H1 (cell line): ENCODE measurements around the gene ENO4. TPM values are rescaled to one million over a fixed set of nuclear protein-coding genes. Genes with fewer than 3 reads are reported as not detected.

Experiments used
- CTCF ChIA-PET: fragments of 300-600 bp; sonication (Branson Sonifier 250); formaldehyde crosslinking; loops from one replicate; lab custom pipeline; 2021; ENCODE audit not compliant: partially characterized antibody; lab: Charles Lee
- POLR2A ChIA-PET: fragments of 300-600 bp; sonication (Branson Sonifier 250); formaldehyde crosslinking; loops from one replicate; lab custom pipeline; 2021; ENCODE audit warnings: inconsistent platforms; ENCODE audit not compliant: partially characterized antibody; lab: Charles Lee
- DNase-seq, 2 experiments: peaks; one replicate each; pipeline versions ENCODE4 v3.0.0 to v3.0.0-alpha.2; 2010 to 2022; ENCODE audit warnings: low spot score in 2 of 2, low read depth in 1 of 2, mixed read lengths in 1 of 2
- FAIRE-seq: peaks from 2 replicates; lab custom pipeline; 2011; peaks lifted over from hg19 to GRCh38; lab: Jason Lieb, UNC
- H2AFZ ChIP-seq: 2 replicates; pipeline ENCODE4 v1.8.1; 2012; ENCODE audit warnings: low read length, inconsistent platforms
- H2AK5ac ChIP-seq: 2 replicates; pipeline ENCODE4 v1.6.1; 2013; ENCODE audit warnings: low read depth, low read length
- H2BK120ac ChIP-seq: replicated peaks from 2 replicates; pipeline ENCODE3; 2013; ENCODE audit warnings: low read depth, low read length, inconsistent platforms
- H2BK12ac ChIP-seq: 2 replicates; pipeline ENCODE4 v1.6.1; 2013; ENCODE audit warnings: low read depth, low read length
- H2BK15ac ChIP-seq: 2 replicates; pipeline ENCODE4 v1.6.1; 2013; ENCODE audit warnings: low read length
- H2BK20ac ChIP-seq: 2 replicates; pipeline ENCODE4 v1.6.1; 2013; ENCODE audit warnings: low read length
- H2BK5ac ChIP-seq: 2 replicates; pipeline ENCODE4 v1.6.1; 2013; ENCODE audit warnings: low read depth, low read length
- H3K14ac ChIP-seq: 2 replicates; pipeline ENCODE4 v1.6.1; 2013; ENCODE audit warnings: inconsistent platforms; ENCODE audit not compliant: insufficient read length
- H3K18ac ChIP-seq: 2 replicates; pipeline ENCODE4 v1.6.1; 2013; ENCODE audit warnings: low read length; ENCODE audit errors: extremely low read depth
- H3K23ac ChIP-seq: 2 replicates; pipeline ENCODE4 v1.6.1; 2013; ENCODE audit warnings: inconsistent platforms; ENCODE audit not compliant: insufficient read length
- H3K23me2 ChIP-seq: 2 replicates; pipeline ENCODE4 v1.6.1; 2013; ENCODE audit warnings: low read depth, low read length
- H3K27ac ChIP-seq: 2 replicates; pipeline ENCODE4 v1.6.1; 2011; ENCODE audit warnings: low read depth, low read length, inconsistent platforms
- H3K27me3 ChIP-seq, 4 experiments: replicated peaks in 1 of 4; 1 replicate in 1 of 4; 2 replicates in 3 of 4; pipeline versions ENCODE4 v1.6.1 to v1.8.1; 2011 to 2013; ENCODE audit warnings: low read length in 3 of 4, mild to moderate bottlenecking in 3 of 4, inconsistent platforms in 2 of 4, mixed read lengths in 2 of 4, moderate library complexity in 1 of 4; ENCODE audit not compliant: control insufficient read depth in 3 of 4, insufficient read depth in 3 of 4; ENCODE audit errors: extremely low read depth in 1 of 4
- H3K36me3 ChIP-seq, 4 experiments: 2 replicates each; pipeline versions ENCODE4 v1.6.1 to v1.8.1; 2011 to 2013; ENCODE audit warnings: mild to moderate bottlenecking in 4 of 4, low read length in 3 of 4, moderate library complexity in 2 of 4, control low read depth in 1 of 4, inconsistent platforms in 1 of 4; ENCODE audit not compliant: insufficient read depth in 4 of 4, control insufficient read depth in 2 of 4
- H3K4ac ChIP-seq: replicated peaks from 2 replicates; pipeline ENCODE3; 2013; ENCODE audit warnings: low read length, low read depth, mixed read lengths, inconsistent platforms; ENCODE audit not compliant: insufficient read length
- H3K4me1 ChIP-seq, 4 experiments: replicated peaks in 1 of 4; 1 replicate in 1 of 4; 2 replicates in 3 of 4; pipeline versions ENCODE4 v1.6.1 to v1.8.1; 2011 to 2013; ENCODE audit warnings: low read length in 3 of 4, inconsistent platforms in 2 of 4, mixed read lengths in 1 of 4; ENCODE audit not compliant: insufficient read depth in 4 of 4, control insufficient read depth in 3 of 4
- H3K4me2 ChIP-seq, 2 experiments: 2 replicates each; pipeline versions ENCODE4 v1.6.1 to v1.8.1; 2011 to 2013; ENCODE audit warnings: low read depth in 2 of 2, low read length in 2 of 2, control low read depth in 1 of 2, inconsistent platforms in 1 of 2, mild to moderate bottlenecking in 1 of 2; ENCODE audit not compliant: insufficient read depth in 1 of 2
- H3K4me3 ChIP-seq, 4 experiments: fragments of 200-600, 300-600 bp in 1 of 4; sonication (generic), shearing (Covaris generic), sonication (Bioruptor Twin) in 1 of 4; 2 replicates each; pipeline versions ENCODE4 v1.5.1 to v1.8.1; 2011 to 2016; ENCODE audit warnings: low read length in 4 of 4, low read depth in 3 of 4, control low read depth in 2 of 4, inconsistent platforms in 2 of 4, mild to moderate bottlenecking in 2 of 4, mixed read lengths in 1 of 4, moderate library complexity in 1 of 4; ENCODE audit not compliant: insufficient read depth in 2 of 4; ENCODE audit errors: extremely low read depth in 1 of 4
- H3K56ac ChIP-seq: replicated peaks from 2 replicates; pipeline ENCODE3; 2013; ENCODE audit warnings: low read depth, mild to moderate bottlenecking, mixed read lengths, low read length, inconsistent platforms; ENCODE audit not compliant: insufficient read length
- H3K79me1 ChIP-seq: 2 replicates; pipeline ENCODE4 v1.6.1; 2013; ENCODE audit warnings: low read depth, low read length, control low read depth
- H3K79me2 ChIP-seq, 2 experiments: 2 replicates each; pipeline versions ENCODE4 v1.6.1 to v1.8.1; 2012 to 2013; ENCODE audit warnings: low read length in 2 of 2, mild to moderate bottlenecking in 2 of 2, inconsistent platforms in 1 of 2; ENCODE audit not compliant: insufficient read depth in 2 of 2, control insufficient read depth in 1 of 2
- H3K9ac ChIP-seq, 4 experiments: replicated peaks in 1 of 4; 1 replicate in 1 of 4; 2 replicates in 3 of 4; pipeline versions ENCODE4 v1.6.1 to v1.8.1; 2011 to 2013; ENCODE audit warnings: low read depth in 3 of 4, low read length in 3 of 4, control low read depth in 2 of 4, mild to moderate bottlenecking in 2 of 4, moderate library complexity in 2 of 4, inconsistent platforms in 1 of 4; ENCODE audit errors: extremely low read depth in 1 of 4
- H3K9me3 ChIP-seq, 2 experiments: 2 replicates each; pipeline versions ENCODE4 v1.6.1 to v1.8.1; 2012 to 2013; ENCODE audit warnings: mild to moderate bottlenecking in 2 of 2, moderate library complexity in 2 of 2, control low read depth in 1 of 2, inconsistent platforms in 1 of 2, low read depth in 1 of 2, low read length in 1 of 2, mixed read lengths in 1 of 2; ENCODE audit not compliant: insufficient read depth in 2 of 2
- H4K20me1 ChIP-seq, 2 experiments: replicated peaks in 1 of 2; 2 replicates each; pipeline versions ENCODE3 to v1.8.1; 2011 to 2013; ENCODE audit warnings: inconsistent platforms in 2 of 2, low read length in 2 of 2, mild to moderate bottlenecking in 1 of 2; ENCODE audit not compliant: insufficient read depth in 2 of 2, control insufficient read depth in 1 of 2
- H4K5ac ChIP-seq: 2 replicates; pipeline ENCODE4 v1.6.1; 2013; ENCODE audit warnings: low read length, low read depth, mixed read lengths, inconsistent platforms; ENCODE audit not compliant: insufficient read length
- H4K8ac ChIP-seq: 2 replicates; pipeline ENCODE4 v1.8.0; 2013; ENCODE audit warnings: mild to moderate bottlenecking, moderate library complexity, low read length, inconsistent platforms; ENCODE audit not compliant: insufficient read depth; ENCODE audit errors: extremely low read depth
- H4K91ac ChIP-seq: replicated peaks from 2 replicates; pipeline ENCODE3; 2013; ENCODE audit warnings: low read length, mixed read lengths, inconsistent platforms; ENCODE audit not compliant: insufficient read length
- CBX8 ChIP-seq: fragments of 300-800, 300-1000 bp; sonication (generic); IDR thresholded peaks from 2 replicates; pipeline ENCODE4 v1.7.1; 2016; ENCODE audit warnings: low read depth, low read length, borderline replicate concordance
- CTCF ChIP-seq, 3 experiments: IDR thresholded peaks; 1 replicate in 2 of 3; 2 replicates in 1 of 3; pipeline versions ENCODE4 v1.5.1 to v1.6.1; 2011; ENCODE audit warnings: low read length in 3 of 3, mild to moderate bottlenecking in 3 of 3, inconsistent platforms in 2 of 3, low read depth in 1 of 3, moderate library complexity in 1 of 3; ENCODE audit not compliant: insufficient read depth in 1 of 3; ENCODE audit errors: control extremely low read depth in 1 of 3
- FOSL1 ChIP-seq: IDR thresholded peaks from 2 replicates; pipeline ENCODE4 v1.6.1; 2011; ENCODE audit warnings: mild to moderate bottlenecking, low read depth, low read length, moderate library complexity; ENCODE audit not compliant: insufficient read depth
- MAX ChIP-seq: IDR thresholded peaks from 2 replicates; pipeline ENCODE4 v1.6.1; 2012; ENCODE audit warnings: inconsistent platforms
- NRF1 ChIP-seq: IDR thresholded peaks from 2 replicates; pipeline ENCODE4 v1.6.1; 2011; ENCODE audit warnings: mild to moderate bottlenecking, low read depth, low read length, improper control_type of control experiment
- POLR2A ChIP-seq, 2 experiments: IDR thresholded peaks; 1 replicate in 1 of 2; 2 replicates in 1 of 2; pipeline ENCODE4 v1.6.1; 2011; ENCODE audit warnings: low read depth in 2 of 2, low read length in 2 of 2, mild to moderate bottlenecking in 2 of 2; ENCODE audit errors: control extremely low read depth in 1 of 2
- POU5F1 ChIP-seq: IDR thresholded peaks from 2 replicates; pipeline ENCODE4 v1.6.1; 2011; ENCODE audit warnings: low read depth, mild to moderate bottlenecking, low read length, moderate library complexity
- RBBP5 ChIP-seq: IDR thresholded peaks from 2 replicates; pipeline ENCODE4 v1.7.1; 2012; ENCODE audit warnings: low read depth, mild to moderate bottlenecking, inconsistent platforms, low read length, moderate library complexity, borderline replicate concordance
- SIRT6 ChIP-seq: IDR thresholded peaks from one replicate; pipeline ENCODE4 v1.7.1; 2012; ENCODE audit warnings: low read length, inconsistent platforms
- TAF1 ChIP-seq: IDR thresholded peaks from 2 replicates; pipeline ENCODE4 v1.6.1; 2011; ENCODE audit warnings: mild to moderate bottlenecking, low read depth, low read length
- YY1 ChIP-seq: IDR thresholded peaks from 2 replicates; pipeline ENCODE4 v1.6.1; 2011; ENCODE audit warnings: low read depth, mild to moderate bottlenecking, low read length
- WGBS, 2 experiments: shearing (Covaris generic) in 1 of 2; methylation state at CpG; one replicate each; pipeline versions ENCODE4 v1.1.6 to v1.1.7; 2013 to 2015; ENCODE audit warnings: low lambda C conversion rate in 2 of 2, mixed read lengths in 2 of 2, inconsistent platforms in 1 of 2, low coverage in 1 of 2, missing lambda C conversion rate in 1 of 2; ENCODE audit not compliant: insufficient replicate concordance in 2 of 2, insufficient coverage in 1 of 2, insufficient read length in 1 of 2; ENCODE audit errors: extremely low coverage in 1 of 2, missing lambda C conversion rate in 1 of 2; 5-methylcytosine and 5-hydroxymethylcytosine counted together
- polyA plus RNA-seq, 7 experiments: library from polyadenylated mRNA; depleted of rRNA in 3 of 7; stranded (reverse) in 5 of 7; unstranded in 2 of 7; fragments of >200 nt in 5 of 7; fragments of 200-250 nt in 2 of 7; gene quantifications; 1 replicate in 5 of 7; 2 replicates in 1 of 7; 4 replicates in 1 of 7; pipeline versions ENCODE4 v1.2.1 to v1.2.3, GENCODE V29; 2011 to 2013; ENCODE audit warnings: missing spikeins in 2 of 7, mixed read lengths in 2 of 7
- total RNA-seq: library from RNA; stranded (reverse); fragmentation: NEBNext Ultra II Directional; extraction: Animal tissue kit (Norgen Biotek cat#: 25700); gene quantifications from 2 replicates; pipeline ENCODE4 v1.2.1, GENCODE V29; 2021

Gene ENO4
- total and polyA plus RNA-seq, 2 of the 8 experiments (the other 6 are each of a cell fraction or from before 2014, with no cell fraction given), result 0.77 TPM; not detected in 1

- Histone ChIP-seq H3K23ac (no peak overlapping the region), H2AK5ac (no peak overlapping the region), H4K8ac (no peak overlapping the region), H3K27me3 (peaks cover 0 to 1% (median 0%) of the 10 kb centered on the region in 4 experiments; a peak in 2 of 7 replicates), H2BK20ac (no peak overlapping the region), H2BK12ac (no peak overlapping the region), H3K4me2 (no peak overlapping the region), H2BK5ac (no peak overlapping the region), H3K4me1 (peaks cover 0 to 18% (median 6%) of the 10 kb centered on the region in 4 experiments; a peak in 4 of 7 replicates), H4K20me1 (no peaks in the 10 kb centered on the region), H3K27ac (no peak overlapping the region), H3K79me1 (no peaks in the 10 kb centered on the region), H4K5ac (no peak overlapping the region), H3K23me2 (no peaks in the 10 kb centered on the region), H2AFZ (no peak overlapping the region), H3K36me3 (no peaks in the 10 kb centered on the region; a peak in 2 of 8 replicates), H3K9ac (no peak overlapping the region), H2BK120ac (no peak overlapping the region), H3K56ac (no peak overlapping the region), H3K9me3 (peaks cover 0 to 4% of the 10 kb centered on the region in 2 experiments; a peak in 1 of 4 replicates), H2BK15ac (no peak overlapping the region), H3K4me3 (no peak overlapping the region), H3K4ac (no peak overlapping the region), H3K18ac (no peak overlapping the region), H3K79me2 (no peaks in the 10 kb centered on the region), H4K91ac (no peak overlapping the region), H3K14ac (no peak overlapping the region)
- DNase-seq, result no peak
- POLR2A ChIA-PET, result interaction anchor here (1.3 kb wide), 1 partner anchor 20 kb away, joined by 3 read pairs; no protein-coding TSS in a partner anchor
- 97% methylated on average over 2 of the region's 2 CpGs; no CpG with 5 or more reads in 1 of the 2 experiments for WGBS, 2 experiments
- CTCF ChIA-PET, result interaction anchor here (1.0 to 1.8 kb wide), 3 partner anchors 22 to 216 kb away, joined by 3 to 4 read pairs (median 3); partner anchors contain the start of gene ENO4
- no peak for FAIRE-seq
- TF ChIP-seq YY1 (no peak), POLR2A (IDR thresholded peaks at IDR 0.05; ENCODE audit: control extremely low read depth in 1 of 2, low read depth in 2 of 2, low read length in 2 of 2) (no peak), RBBP5 (no peak), TAF1 (no peak), FOSL1 (no peak), POU5F1 (no peak), CBX8 (no peak), CTCF (IDR thresholded peaks at IDR 0.05; ENCODE audit: control extremely low read depth in 1 of 3, insufficient read depth in 1 of 3, low read depth in 1 of 3, low read length in 3 of 3) (no peak), MAX (no peak), NRF1 (no peak), SIRT6 (no peak)
These were observed 21.6 kb downstream of the ENO4 start for GRCh38 chr10:116870949-116871348.
